ENCODE measurements around the gene CEACAM16.

CEACAM16 gene

DNA sequence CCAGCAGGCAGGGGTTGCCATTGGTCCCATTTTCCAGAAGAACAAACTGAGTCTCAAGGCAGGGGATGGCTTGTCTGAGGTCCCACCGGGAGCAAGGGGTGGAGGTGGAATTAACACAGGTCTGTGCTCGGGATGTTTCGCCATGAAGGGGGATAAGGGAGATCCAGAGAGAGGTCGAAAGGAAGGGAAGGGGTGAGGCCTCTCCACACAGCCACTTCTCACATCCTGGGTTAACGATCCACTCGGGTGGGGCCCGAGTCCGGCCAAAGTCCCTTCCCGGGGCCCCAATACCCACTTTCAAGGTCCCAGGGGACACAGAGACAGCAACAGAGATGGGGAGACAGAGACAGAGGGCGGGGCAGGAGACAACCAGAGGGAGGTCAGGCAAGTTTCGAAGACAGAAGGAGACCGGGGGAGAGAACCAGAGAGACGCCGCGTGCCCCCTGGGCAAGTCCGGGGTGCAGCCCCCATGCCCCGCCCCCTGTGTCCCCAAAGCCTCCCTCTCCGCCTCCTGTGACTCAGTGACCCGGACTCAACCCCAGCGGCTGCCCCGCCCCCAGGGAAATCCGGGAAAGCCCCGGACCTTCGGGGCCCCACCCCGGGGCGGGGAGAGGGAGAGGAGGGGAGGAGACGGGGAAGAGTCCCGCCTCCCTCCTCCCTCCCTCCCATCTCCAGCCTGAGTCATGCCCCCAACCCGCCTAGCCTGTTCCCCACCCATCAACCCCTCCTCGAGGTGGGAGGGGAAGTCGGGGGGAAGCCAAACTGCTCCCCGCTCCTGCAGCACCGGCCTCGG is 48.2 kb downstream of the CEACAM16 start:
- no peaks in the 10 kb centered on the region for H3K27me3 ChIP-seq (ENCODE audit: control insufficient read depth in 1 of 2, insufficient read depth in 2 of 2, low read length in 2 of 2)
- peaks cover 5 to 9% of the 10 kb centered on the region in 2 donors for H3K36me3 ChIP-seq (ENCODE audit: control insufficient read depth in 2 of 2, insufficient read depth in 2 of 2, low read length in 2 of 2)
- H3K9ac ChIP-seq (ENCODE audit: low read length in 2 of 2) = peak overlapping the region; percentile 86 to 95
- H3K4me1 ChIP-seq (ENCODE audit: control insufficient read depth, insufficient read depth, low read length) = peaks cover 56% of the 10 kb centered on the region
- H3K4me3 ChIP-seq (ENCODE audit: low read length in 2 of 2) = peak overlapping the region; percentile 79 to 97
- no peaks in the 10 kb centered on the region for H3K9me3 ChIP-seq (ENCODE audit: control insufficient read depth in 2 of 2, low read length in 2 of 2)
- peak overlapping the region; percentile 80 for H3K27ac ChIP-seq (ENCODE audit: low read length)

DNA sequence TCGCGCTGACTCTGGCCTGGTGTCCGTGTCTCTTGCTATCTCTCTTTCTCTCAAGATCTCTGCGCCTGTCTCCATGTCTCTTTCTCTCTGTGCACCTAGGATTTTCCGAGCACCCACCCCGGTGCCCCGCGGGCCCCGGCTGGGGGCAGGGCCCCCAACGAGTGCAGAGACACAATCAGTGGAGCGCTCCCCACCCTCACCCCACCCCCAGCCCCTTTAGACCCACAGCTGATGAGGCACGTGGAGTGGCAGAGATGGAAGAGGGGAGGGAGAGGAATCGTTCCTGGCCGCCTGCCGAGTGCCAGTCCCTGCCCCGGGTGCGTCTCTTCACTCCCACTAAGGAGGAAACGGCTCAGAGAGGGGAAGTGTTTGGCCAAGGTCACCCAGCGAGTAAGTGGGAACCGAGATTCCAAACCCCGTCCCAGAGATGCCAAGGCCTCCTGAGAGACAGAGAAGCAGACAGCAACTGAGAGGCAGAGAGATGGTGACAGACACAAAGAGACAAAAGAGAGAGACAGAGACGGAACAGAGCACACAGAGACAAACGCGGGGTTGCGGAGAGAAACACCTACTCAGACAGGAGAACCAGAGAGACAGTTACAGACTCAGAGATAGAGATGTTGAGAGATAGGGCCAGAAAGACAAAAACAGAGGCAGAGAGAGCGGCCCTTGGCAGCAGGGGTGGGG is 48.9 kb downstream of the CEACAM16 start:
- Histone ChIP-seq H3K9ac (ENCODE audit: low read length in 2 of 2) (peak overlapping the region; percentile 86 to 95), H3K27me3 (ENCODE audit: control insufficient read depth in 1 of 2, insufficient read depth in 2 of 2, low read length in 2 of 2) (no peaks in the 10 kb centered on the region), H3K9me3 (ENCODE audit: control insufficient read depth in 2 of 2, low read length in 2 of 2) (no peaks in the 10 kb centered on the region), H3K4me1 (ENCODE audit: control insufficient read depth, insufficient read depth, low read length) (peaks cover 56% of the 10 kb centered on the region), H3K36me3 (ENCODE audit: control insufficient read depth in 2 of 2, insufficient read depth in 2 of 2, low read length in 2 of 2) (peaks cover 5 to 16% of the 10 kb centered on the region in 2 donors), H3K27ac (ENCODE audit: low read length) (peak overlapping the region; percentile 80), H3K4me3 (ENCODE audit: low read length in 2 of 2) (peak overlapping the region; percentile 79 to 97)

- H3K9me3 ChIP-seq (ENCODE audit: control insufficient read depth in 2 of 2, low read length in 2 of 2) = no peaks in the 10 kb centered on the region
- H3K27ac ChIP-seq (ENCODE audit: low read length) = peak within 1 kb of the TSS; percentile 80
- H3K4me3 ChIP-seq (ENCODE audit: low read length in 2 of 2) = peak within 1 kb of the TSS; percentile 79 to 97
- H3K4me1 ChIP-seq (ENCODE audit: control insufficient read depth, insufficient read depth, low read length) = peaks cover 61% of the 10 kb centered on the region
- peaks cover 5 to 16% of the 10 kb centered on the region in 2 donors for H3K36me3 ChIP-seq (ENCODE audit: control insufficient read depth in 2 of 2, insufficient read depth in 2 of 2, low read length in 2 of 2)
- peak within 1 kb of the TSS; percentile 86 to 95 for H3K9ac ChIP-seq (ENCODE audit: low read length in 2 of 2)
- H3K27me3 ChIP-seq (ENCODE audit: control insufficient read depth in 1 of 2, insufficient read depth in 2 of 2, low read length in 2 of 2) = no peaks in the 10 kb centered on the region
These were observed 49.7 kb downstream of the CEACAM16 start, which contains the start of gene BCL3 for GRCh38 chr19:44748426-44749254. Gene BCL3 (plus strand): TSS chr19:44748708. CDS start chr19:44748791, 83 bp downstream.

DNA sequence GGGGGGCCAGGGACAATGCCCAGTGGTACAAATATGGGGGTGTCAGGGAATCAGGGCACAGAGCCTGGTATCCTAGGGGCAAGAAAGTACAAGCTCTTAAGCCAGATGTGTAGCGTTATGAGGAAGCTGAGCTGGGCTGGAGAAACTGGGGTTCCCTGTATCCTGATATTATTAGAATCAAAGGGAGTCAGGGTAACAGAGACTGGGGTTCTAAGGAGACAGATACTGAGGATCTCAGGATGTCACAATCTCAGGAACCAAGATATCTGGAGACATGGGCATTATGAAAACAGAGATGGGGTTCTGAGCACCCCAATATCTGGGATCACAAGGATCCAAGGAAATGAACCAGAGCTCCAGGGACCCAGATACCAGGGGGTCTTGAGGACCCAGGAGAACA is 50.3 kb downstream of the CEACAM16 start:
- Histone ChIP-seq H3K36me3 (ENCODE audit: control insufficient read depth in 2 of 2, insufficient read depth in 2 of 2, low read length in 2 of 2) (peaks cover 5 to 16% of the 10 kb centered on the region in 2 donors), H3K4me1 (ENCODE audit: control insufficient read depth, insufficient read depth, low read length) (peaks cover 67% of the 10 kb centered on the region), H3K9ac (ENCODE audit: low read length in 2 of 2) (peak overlapping the region; percentile 68 to 77), H3K9me3 (ENCODE audit: control insufficient read depth in 2 of 2, low read length in 2 of 2) (no peaks in the 10 kb centered on the region), H3K27me3 (ENCODE audit: control insufficient read depth in 1 of 2, insufficient read depth in 2 of 2, low read length in 2 of 2) (no peaks in the 10 kb centered on the region), H3K4me3 (ENCODE audit: low read length in 2 of 2) (peak overlapping the region; percentile 55 to 79), H3K27ac (ENCODE audit: low read length) (peak overlapping the region; percentile 64)

- Histone ChIP-seq H3K36me3 (ENCODE audit: control insufficient read depth in 2 of 2, insufficient read depth in 2 of 2, low read length in 2 of 2) (peaks cover 5 to 18% of the 10 kb centered on the region in 2 donors), H3K27ac (ENCODE audit: low read length) (peak overlapping the region; percentile 64), H3K4me1 (ENCODE audit: control insufficient read depth, insufficient read depth, low read length) (peaks cover 66% of the 10 kb centered on the region), H3K27me3 (ENCODE audit: control insufficient read depth in 1 of 2, insufficient read depth in 2 of 2, low read length in 2 of 2) (no peaks in the 10 kb centered on the region), H3K9me3 (ENCODE audit: control insufficient read depth in 2 of 2, low read length in 2 of 2) (no peaks in the 10 kb centered on the region), H3K9ac (ENCODE audit: low read length in 2 of 2) (peak overlapping the region; percentile 68 to 77), H3K4me3 (ENCODE audit: low read length in 2 of 2) (peak overlapping the region; percentile 55 to 79)
These were observed 51.0 kb downstream of the CEACAM16 start for GRCh38 chr19:44749994-44750393.

- Histone ChIP-seq H3K36me3 (ENCODE audit: control insufficient read depth in 2 of 2, insufficient read depth in 2 of 2, low read length in 2 of 2) (peaks cover 5 to 22% of the 10 kb centered on the region in 2 donors), H3K9ac (ENCODE audit: low read length in 2 of 2) (peak overlapping the region in 1 of 2 donors; percentile 5), H3K9me3 (ENCODE audit: control insufficient read depth in 2 of 2, low read length in 2 of 2) (no peaks in the 10 kb centered on the region), H3K27ac (ENCODE audit: low read length) (peak overlapping the region; percentile 78), H3K4me3 (ENCODE audit: low read length in 2 of 2) (peak overlapping the region in 1 of 2 donors; percentile 52), H3K27me3 (ENCODE audit: control insufficient read depth in 1 of 2, insufficient read depth in 2 of 2, low read length in 2 of 2) (no peaks in the 10 kb centered on the region), H3K4me1 (ENCODE audit: control insufficient read depth, insufficient read depth, low read length) (peaks cover 73% of the 10 kb centered on the region)
These were observed 53.3 kb downstream of the CEACAM16 start for GRCh38 chr19:44752123-44752815.

GRCh38 chr19:44752816-44753625 is 54.1 kb downstream of the CEACAM16 start:
- Histone ChIP-seq H3K27me3 (ENCODE audit: control insufficient read depth in 1 of 2, insufficient read depth in 2 of 2, low read length in 2 of 2) (no peaks in the 10 kb centered on the region), H3K9me3 (ENCODE audit: control insufficient read depth in 2 of 2, low read length in 2 of 2) (no peaks in the 10 kb centered on the region), H3K27ac (ENCODE audit: low read length) (peak overlapping the region; percentile 78), H3K36me3 (ENCODE audit: control insufficient read depth in 2 of 2, insufficient read depth in 2 of 2, low read length in 2 of 2) (peaks cover 5 to 22% of the 10 kb centered on the region in 2 donors), H3K4me3 (ENCODE audit: low read length in 2 of 2) (peak overlapping the region; percentile 52 to 55), H3K4me1 (ENCODE audit: control insufficient read depth, insufficient read depth, low read length) (peaks cover 73% of the 10 kb centered on the region), H3K9ac (ENCODE audit: low read length in 2 of 2) (peak overlapping the region; percentile 5 to 29)

- Histone ChIP-seq H3K27ac (ENCODE audit: low read length) (peak overlapping the region; percentile 78), H3K27me3 (ENCODE audit: control insufficient read depth in 1 of 2, insufficient read depth in 2 of 2, low read length in 2 of 2) (no peaks in the 10 kb centered on the region), H3K9me3 (ENCODE audit: control insufficient read depth in 2 of 2, low read length in 2 of 2) (no peaks in the 10 kb centered on the region), H3K36me3 (ENCODE audit: control insufficient read depth in 2 of 2, insufficient read depth in 2 of 2, low read length in 2 of 2) (peaks cover 5 to 22% of the 10 kb centered on the region in 2 donors), H3K4me3 (ENCODE audit: low read length in 2 of 2) (peak overlapping the region; percentile 62 to 68), H3K4me1 (ENCODE audit: control insufficient read depth, insufficient read depth, low read length) (peaks cover 77% of the 10 kb centered on the region), H3K9ac (ENCODE audit: low read length in 2 of 2) (peak overlapping the region in 1 of 2 donors; percentile 84)
These were observed 54.6 kb downstream of the CEACAM16 start for GRCh38 chr19:44753626-44753931.

- peak overlapping the region; percentile 78 for H3K27ac ChIP-seq (ENCODE audit: low read length)
- peak overlapping the region; percentile 74 to 84 for H3K9ac ChIP-seq (ENCODE audit: low read length in 2 of 2)
- peaks cover 79% of the 10 kb centered on the region for H3K4me1 ChIP-seq (ENCODE audit: control insufficient read depth, insufficient read depth, low read length)
- H3K27me3 ChIP-seq (ENCODE audit: control insufficient read depth in 1 of 2, insufficient read depth in 2 of 2, low read length in 2 of 2) = no peaks in the 10 kb centered on the region
- H3K4me3 ChIP-seq (ENCODE audit: low read length in 2 of 2) = peak overlapping the region; percentile 62 to 68
- H3K36me3 ChIP-seq (ENCODE audit: control insufficient read depth in 2 of 2, insufficient read depth in 2 of 2, low read length in 2 of 2) = peaks cover 5 to 22% of the 10 kb centered on the region in 2 donors
- H3K9me3 ChIP-seq (ENCODE audit: control insufficient read depth in 2 of 2, low read length in 2 of 2) = no peaks in the 10 kb centered on the region
These were observed 55.2 kb downstream of the CEACAM16 start for GRCh38 chr19:44753932-44754749.
